Mucosa of stomach (tissue), 1 donor: ENCODE data around the gene MVD.

Source experiments
- H3K27me3 ChIP-seq: one replicate; pipeline ENCODE4 v1.7.0; 2013; ENCODE audit warnings: mild to moderate bottlenecking, low read length; ENCODE audit not compliant: control insufficient read depth, insufficient read depth
- H3K36me3 ChIP-seq: one replicate; pipeline ENCODE4 v1.7.0; 2013; ENCODE audit warnings: low read length; ENCODE audit not compliant: control insufficient read depth, insufficient read depth
- H3K4me1 ChIP-seq: one replicate; pipeline ENCODE4 v1.7.0; 2013; ENCODE audit warnings: mild to moderate bottlenecking, low read length; ENCODE audit not compliant: control insufficient read depth, insufficient read depth
- H3K4me3 ChIP-seq: one replicate; pipeline ENCODE4 v1.7.0; 2013; ENCODE audit warnings: low read length
- H3K9ac ChIP-seq: one replicate; pipeline ENCODE4 v1.7.0; 2013; ENCODE audit warnings: mild to moderate bottlenecking, low read length, moderate library complexity
- H3K9me3 ChIP-seq: one replicate; pipeline ENCODE4 v1.7.0; 2013; ENCODE audit warnings: mild to moderate bottlenecking, low read length, moderate library complexity; ENCODE audit not compliant: control insufficient read depth
- donor health status: Pancreatic carcinoma.

MVD gene

DNA sequence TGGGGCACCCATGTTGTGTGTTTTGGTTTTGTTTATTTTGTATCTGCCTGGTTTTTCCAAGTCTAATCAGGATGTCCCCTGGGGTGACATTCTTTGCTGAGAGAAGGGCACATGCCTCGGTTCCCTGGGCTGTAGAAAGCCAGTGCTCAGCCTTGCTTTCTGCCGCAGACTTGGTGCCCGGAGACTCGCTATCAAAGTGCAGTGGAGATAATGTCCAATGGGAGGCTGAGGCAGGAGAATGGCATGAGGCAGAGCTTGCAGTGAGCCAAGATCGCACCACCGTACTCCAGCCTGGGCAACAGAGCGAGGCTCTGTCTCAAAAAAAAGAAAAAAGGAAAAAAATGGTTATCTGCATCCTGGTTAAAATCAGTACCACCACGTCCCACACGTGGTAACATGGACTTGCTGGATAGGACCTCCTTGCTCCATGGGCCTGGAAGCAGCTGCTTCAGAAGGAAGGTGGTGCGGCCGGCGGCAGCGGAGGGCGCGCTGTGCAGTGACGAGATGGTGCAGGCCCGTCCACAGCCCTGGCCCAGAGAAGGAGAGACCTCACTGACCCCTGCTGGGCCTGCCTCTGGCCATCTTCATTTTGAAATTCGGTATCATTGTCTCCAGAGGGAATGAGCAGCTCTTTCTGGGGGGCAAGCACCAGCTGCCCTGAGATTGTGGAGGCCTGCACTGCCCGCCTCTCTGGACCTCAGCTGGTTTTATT, 43.8 kb downstream of the MVD start:
- H3K27me3 ChIP-seq, result no peaks in the 10 kb centered on the region
- no peaks in the 10 kb centered on the region for H3K9me3 ChIP-seq
- no peak overlapping the region for H3K9ac ChIP-seq

DNA sequence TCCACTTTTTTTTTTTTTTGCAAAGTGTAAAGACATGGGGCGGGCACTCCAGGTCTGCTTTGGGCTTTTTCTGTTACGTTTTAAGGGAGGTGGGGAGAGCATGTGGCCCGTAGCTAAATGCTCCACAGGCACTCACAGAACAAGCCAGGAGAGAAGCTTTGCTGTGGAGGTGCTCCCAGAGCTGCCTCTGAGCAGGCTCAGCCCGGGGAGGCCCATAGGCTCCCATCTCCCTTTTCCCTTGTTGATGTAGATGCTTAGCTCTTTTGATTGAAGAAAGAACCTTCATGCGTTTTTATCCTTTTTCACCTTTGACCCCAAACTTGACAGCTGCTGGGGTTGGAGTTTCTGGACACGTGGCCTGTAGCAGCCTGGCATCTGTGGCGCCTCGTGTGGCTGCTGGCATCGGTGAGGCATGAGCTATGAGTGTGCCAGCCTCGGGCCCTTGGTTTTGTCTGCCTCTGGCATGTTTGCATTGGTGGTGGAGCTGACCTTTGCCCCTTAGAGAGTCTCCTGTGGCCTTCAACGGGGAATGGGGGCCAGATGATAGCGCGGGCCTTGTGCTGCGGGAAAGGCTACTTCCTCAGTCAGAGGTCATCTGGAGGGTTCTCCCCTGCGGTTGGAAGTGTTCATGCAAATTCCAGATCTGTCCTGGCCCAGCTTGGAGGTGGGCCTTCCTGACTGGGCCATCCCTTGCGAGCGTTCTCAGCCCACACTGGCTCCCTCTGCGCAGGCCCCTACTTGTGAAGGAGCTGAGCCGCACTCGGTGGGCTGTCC, 44.5 kb downstream of the MVD start:
- H3K4me1 ChIP-seq, result peaks cover 41% of the 10 kb centered on the region
- no peaks in the 10 kb centered on the region for H3K9me3 ChIP-seq
- no peak overlapping the region for H3K4me3 ChIP-seq
- H3K9ac ChIP-seq, result no peak overlapping the region
- no peaks in the 10 kb centered on the region for H3K27me3 ChIP-seq
- H3K36me3 ChIP-seq, result peaks cover 5% of the 10 kb centered on the region

More for the DNA sequence above, 43.8 kb downstream of the MVD start:
- Histone ChIP-seq H3K36me3 (peaks cover 5% of the 10 kb centered on the region), H3K4me3 (no peak overlapping the region), H3K4me1 (peaks cover 41% of the 10 kb centered on the region)

DNA sequence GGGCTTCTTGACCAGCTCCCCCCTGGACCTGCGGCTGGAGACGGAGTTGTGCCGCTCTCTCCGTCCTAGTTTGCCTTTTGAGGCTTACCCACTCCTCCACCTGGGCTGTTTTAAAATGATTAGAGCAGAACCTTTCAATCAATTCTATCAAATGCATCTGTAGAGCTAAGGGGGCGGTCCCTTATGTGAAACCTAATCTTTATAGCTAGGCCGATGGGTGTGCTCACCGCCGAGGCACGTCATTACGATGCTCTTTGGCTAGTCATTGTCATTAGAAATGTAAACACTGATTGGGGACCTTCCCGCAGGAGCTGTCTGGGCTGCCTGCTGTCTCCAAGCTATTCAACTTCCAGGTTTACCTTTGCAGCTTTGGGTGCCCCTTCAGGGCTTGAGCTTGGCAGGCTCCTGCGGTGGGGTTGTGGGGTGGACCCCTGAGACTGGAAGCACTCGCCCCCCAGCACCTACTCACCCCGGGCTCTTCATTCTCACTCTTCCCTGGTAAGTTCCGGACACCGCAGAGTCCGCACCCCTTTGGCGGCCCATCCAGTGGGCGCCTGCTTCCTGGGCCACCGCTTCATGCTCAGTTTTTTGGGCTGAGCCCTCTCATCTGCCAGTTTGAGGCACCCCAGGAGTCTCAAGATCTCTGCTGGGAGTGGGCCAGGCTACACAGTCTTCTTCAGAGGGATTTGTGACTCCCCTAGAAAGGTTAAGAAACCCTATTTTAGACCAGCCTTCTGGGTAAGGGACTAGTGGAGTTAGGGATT, 45.4 kb downstream of the MVD start:
- no peak overlapping the region for H3K9ac ChIP-seq
- peaks cover under 1% of the 10 kb centered on the region for H3K36me3 ChIP-seq
- no peak overlapping the region for H3K4me3 ChIP-seq
- H3K27me3 ChIP-seq, result no peaks in the 10 kb centered on the region
- peaks cover 41% of the 10 kb centered on the region for H3K4me1 ChIP-seq
- no peaks in the 10 kb centered on the region for H3K9me3 ChIP-seq

DNA sequence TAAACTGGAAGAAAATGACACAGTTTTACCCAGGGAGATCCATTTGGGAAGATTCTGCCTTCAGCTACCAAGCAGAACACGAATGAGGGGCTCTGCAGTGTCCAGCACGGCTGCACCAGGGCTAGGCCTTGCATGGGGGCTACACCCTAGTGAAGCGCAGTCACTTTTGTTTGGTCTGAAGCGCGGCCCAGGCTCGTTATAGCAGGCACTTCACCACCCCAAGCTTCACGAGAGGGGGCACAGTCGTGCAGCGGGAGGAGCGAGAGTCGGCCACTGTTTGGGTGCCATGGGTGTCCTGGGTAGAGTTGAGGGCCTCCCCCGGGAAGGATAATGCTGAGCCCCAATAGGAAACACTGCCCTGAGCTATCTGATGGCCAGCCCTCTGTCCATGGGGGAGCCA, 46.2 kb downstream of the MVD start:
- H3K27me3 ChIP-seq, result no peaks in the 10 kb centered on the region
- H3K4me1 ChIP-seq, result peaks cover 41% of the 10 kb centered on the region
- H3K9me3 ChIP-seq, result no peaks in the 10 kb centered on the region
- no peaks in the 10 kb centered on the region for H3K36me3 ChIP-seq
- H3K4me3 ChIP-seq, result no peak overlapping the region
- H3K9ac ChIP-seq, result peak overlapping the region; percentile 15

DNA sequence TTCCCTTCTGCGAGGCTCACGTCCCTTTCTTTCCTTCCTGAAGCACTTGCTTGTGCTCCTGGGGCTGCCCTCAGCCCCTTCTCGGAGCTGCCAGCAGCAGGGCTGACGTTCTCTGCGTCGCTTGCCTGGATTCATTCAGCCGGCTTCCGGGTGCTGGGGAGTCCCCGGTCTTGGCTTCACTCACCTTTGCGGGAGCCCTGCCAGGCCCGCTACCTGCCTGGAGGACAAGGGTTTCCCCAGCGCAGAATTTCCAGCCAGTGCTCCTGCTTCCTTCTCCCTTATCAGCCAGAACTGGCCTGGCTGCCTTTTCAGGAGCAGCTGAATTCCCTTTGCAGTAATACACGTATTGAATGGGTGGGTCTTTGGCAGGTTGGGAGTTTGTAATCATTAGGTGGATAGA, 46.6 kb downstream of the MVD start:
- no peaks in the 10 kb centered on the region for H3K36me3 ChIP-seq
- H3K27me3 ChIP-seq, result no peaks in the 10 kb centered on the region
- H3K9me3 ChIP-seq, result no peaks in the 10 kb centered on the region
- H3K4me3 ChIP-seq, result no peak overlapping the region
- H3K9ac ChIP-seq, result peak overlapping the region; percentile 15
- peaks cover 41% of the 10 kb centered on the region for H3K4me1 ChIP-seq

DNA sequence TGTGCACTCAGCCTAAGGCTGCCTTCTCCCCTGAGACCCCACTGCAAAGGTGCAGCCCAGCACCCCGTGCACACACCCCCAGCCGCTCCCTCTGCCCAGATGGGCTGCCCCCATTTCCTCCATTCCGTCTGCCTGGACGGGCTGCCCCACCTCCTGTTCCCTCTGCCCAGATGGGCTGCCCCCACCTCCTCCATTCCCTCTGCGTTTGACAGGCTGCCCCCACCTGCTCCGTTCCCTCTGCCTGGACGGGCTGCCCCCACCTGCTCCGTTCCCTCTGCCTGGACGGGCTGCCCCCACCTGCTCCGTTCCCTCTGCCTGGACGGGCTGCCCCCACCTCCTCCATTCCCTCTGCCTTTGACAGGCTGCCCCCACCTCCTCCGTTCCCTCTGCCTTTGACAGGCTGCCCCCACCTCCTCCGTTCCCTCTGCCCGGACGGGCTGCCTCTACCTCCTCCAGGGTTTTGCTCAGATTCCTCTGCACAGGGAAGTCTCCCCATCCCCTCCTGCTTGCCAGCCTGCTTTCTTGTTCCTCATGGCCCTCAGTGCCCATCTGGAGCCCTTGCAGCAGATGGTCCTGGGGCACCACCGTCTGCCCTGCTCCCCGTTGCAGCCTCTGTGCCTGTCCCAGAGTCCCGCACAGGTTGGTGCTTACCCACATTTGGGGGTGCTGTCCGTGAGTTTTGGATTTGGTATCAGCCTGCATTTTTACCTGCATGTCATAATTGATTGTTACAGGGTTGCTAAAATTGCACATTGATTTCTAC, 47.9 kb downstream of the MVD start:
- H3K36me3 ChIP-seq, result peaks cover 7% of the 10 kb centered on the region
- no peaks in the 10 kb centered on the region for H3K27me3 ChIP-seq
- no peak overlapping the region for H3K4me3 ChIP-seq
- no peaks in the 10 kb centered on the region for H3K9me3 ChIP-seq
- H3K4me1 ChIP-seq, result peaks cover 41% of the 10 kb centered on the region
- no peak overlapping the region for H3K9ac ChIP-seq

DNA sequence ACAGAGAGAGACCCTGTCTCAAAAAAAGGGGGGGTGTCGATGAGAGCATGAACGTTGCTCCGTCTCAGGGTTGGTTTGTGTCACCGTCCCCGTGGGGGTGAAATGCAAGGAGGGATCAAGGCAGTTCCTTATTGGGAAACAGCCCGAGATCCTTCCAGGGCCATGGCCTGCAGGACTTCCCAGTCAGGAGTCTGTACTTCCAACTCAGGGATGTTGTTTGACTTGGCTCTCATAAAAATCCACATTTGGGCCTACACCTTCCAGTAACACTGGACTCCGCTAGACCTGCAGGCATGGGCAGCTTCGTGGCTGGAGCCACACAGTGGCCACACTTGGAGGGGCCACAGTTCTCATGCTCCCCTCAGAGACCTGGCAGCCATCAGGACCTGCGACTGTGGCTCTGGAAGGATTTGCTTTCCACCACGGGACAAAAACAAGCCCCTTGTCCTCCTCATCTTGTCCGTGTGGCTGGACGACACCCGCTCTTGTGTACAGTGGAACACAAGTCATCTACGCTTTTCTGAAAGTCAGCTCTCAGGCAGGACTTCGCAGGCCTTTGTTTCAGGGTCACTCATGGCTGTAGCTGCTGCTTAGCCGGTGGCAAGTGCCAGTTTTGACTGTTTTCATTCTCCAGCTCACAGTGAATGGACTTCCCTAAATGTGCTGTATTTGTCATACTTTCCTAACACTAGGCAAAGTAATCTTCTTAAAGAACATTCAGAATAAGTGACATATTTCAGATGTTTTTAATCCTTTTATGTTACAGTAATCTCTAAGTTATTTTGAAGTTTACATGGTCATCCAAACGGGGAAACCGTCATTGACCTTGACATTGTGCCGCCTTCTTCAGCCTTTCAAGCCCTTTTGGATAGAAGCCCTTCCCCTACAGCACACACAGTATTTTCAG, 48.7 kb downstream of the MVD start:
- Histone ChIP-seq H3K9me3 (no peaks in the 10 kb centered on the region), H3K9ac (no peak overlapping the region), H3K27me3 (no peaks in the 10 kb centered on the region), H3K4me1 (peaks cover 41% of the 10 kb centered on the region), H3K4me3 (no peak overlapping the region), H3K36me3 (peaks cover 7% of the 10 kb centered on the region)

DNA sequence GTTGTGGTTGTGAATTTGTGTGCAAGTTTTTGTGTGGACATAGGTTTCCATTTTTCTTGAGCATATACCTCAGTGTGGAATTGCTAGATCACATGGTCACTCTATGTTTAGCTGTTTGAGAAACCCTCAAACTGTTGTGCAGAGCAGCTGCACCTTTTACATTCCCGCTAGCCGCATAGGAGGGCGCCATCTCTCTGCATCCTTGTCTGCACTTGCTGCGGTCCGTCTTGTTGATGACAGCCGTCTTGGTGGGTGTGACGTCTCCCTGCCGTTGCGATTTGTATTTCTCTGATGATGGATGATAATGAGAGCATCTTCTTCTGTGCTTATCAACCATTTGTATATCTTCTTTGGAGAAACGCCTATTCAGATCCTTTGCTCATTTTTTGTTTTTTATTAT, 49.6 kb downstream of the MVD start:
- H3K27me3 ChIP-seq, result no peaks in the 10 kb centered on the region
- H3K9me3 ChIP-seq, result no peaks in the 10 kb centered on the region
- H3K4me1 ChIP-seq, result peaks cover 32% of the 10 kb centered on the region
- H3K9ac ChIP-seq, result no peak overlapping the region
- peaks cover 7% of the 10 kb centered on the region for H3K36me3 ChIP-seq
- no peak overlapping the region for H3K4me3 ChIP-seq

DNA sequence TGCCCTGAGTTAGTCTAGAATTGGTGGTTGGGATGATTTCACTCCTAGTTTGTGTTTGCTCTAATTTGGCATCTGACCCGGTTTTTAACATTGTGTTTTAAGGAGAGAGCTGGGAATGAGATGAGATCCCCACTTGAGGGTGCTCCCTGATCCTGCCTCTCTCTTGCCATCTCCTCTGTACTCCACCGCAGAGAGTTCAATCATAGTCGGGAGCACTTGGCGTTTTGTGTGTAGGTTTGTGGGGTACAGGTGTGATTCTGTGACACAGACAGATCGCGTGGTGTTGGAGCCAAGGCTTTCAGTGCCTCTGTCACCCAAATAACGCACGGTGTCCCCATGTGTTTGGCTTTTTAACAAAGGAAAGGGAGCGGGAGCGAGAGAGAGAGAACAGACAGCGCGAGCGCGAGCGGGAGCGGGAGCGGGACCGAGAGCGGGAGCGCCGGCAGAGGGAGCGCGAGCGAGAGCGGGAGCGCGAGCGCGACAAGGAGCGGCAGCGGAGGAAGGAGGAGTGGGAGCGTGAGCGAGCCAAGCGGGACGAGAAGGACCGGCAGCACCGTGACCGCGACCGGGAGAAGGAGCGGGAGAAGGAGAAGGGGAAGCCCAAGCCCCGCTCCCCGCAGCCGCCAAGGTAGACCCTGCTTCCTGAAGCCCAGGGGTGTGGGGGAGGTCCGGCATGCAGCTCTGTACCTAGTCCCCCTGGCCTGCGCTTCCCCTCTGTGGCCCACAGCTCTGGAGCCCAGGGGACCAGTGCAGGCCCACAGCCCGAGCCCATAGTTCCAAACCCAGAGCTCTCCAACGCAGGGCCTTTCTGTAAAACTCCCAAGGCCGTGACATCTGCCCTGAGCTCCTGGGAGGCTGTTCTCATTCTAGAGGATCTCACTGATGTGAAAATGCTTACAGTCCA, 51.7 kb downstream of the MVD start:
- Histone ChIP-seq H3K27me3 (no peaks in the 10 kb centered on the region), H3K9me3 (no peaks in the 10 kb centered on the region), H3K36me3 (peaks cover 7% of the 10 kb centered on the region), H3K4me1 (peaks cover 11% of the 10 kb centered on the region), H3K9ac (no peak overlapping the region), H3K4me3 (no peak overlapping the region)

DNA sequence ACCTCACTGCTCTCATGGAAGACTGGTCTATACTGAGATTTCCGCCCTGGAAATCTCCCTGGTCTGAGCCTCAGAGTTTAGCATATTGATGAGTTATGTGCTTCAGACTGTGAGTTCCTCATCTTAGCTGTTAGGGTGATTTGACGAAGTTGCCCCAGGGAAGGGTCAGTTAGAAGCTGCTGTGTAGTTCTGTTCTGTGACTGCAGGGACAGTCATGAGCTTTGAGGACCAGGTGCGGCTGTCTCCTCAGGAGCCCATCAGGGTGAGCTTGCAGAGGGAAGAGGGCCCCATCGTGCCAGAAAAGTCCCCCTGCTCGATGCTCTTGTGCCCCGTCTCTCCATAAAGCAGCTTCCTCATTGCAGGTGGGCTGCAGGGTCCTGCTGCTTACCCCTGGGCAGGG, 52.8 kb downstream of the MVD start:
- Histone ChIP-seq H3K9ac (no peak overlapping the region), H3K4me1 (peaks cover under 1% of the 10 kb centered on the region), H3K9me3 (no peaks in the 10 kb centered on the region), H3K4me3 (no peak overlapping the region), H3K36me3 (peaks cover 10% of the 10 kb centered on the region), H3K27me3 (no peaks in the 10 kb centered on the region)
